IPS-20b (cell line): ENCODE measurements around the gene LRRC37B.

ENCODE experiments used
- H3K27ac ChIP-seq: one replicate; pipeline ENCODE4 v1.5.1; 2013; ENCODE audit warnings: low read length
- H3K27me3 ChIP-seq: 2 replicates; pipeline ENCODE4 v1.6.1; 2013; ENCODE audit warnings: mild to moderate bottlenecking, low read length, inconsistent platforms; ENCODE audit not compliant: insufficient read depth
- H3K36me3 ChIP-seq: 2 replicates; pipeline ENCODE4 v1.6.1; 2013; ENCODE audit warnings: low read depth, mild to moderate bottlenecking, inconsistent platforms, low read length, moderate library complexity; ENCODE audit not compliant: insufficient read depth
- H3K4me1 ChIP-seq: 2 replicates; pipeline ENCODE4 v1.6.1; 2013; ENCODE audit warnings: mild to moderate bottlenecking, control low read depth, inconsistent platforms, low read length, moderate library complexity; ENCODE audit not compliant: insufficient read depth
- H3K4me3 ChIP-seq: 2 replicates; pipeline ENCODE4 v1.5.1; 2013; ENCODE audit warnings: mild to moderate bottlenecking, low read length, inconsistent platforms
- H3K9ac ChIP-seq: 2 replicates; pipeline ENCODE4 v1.6.1; 2013; ENCODE audit warnings: low read depth, mild to moderate bottlenecking, inconsistent platforms, low read length, moderate library complexity
- H3K9me3 ChIP-seq: 2 replicates; pipeline ENCODE4 v1.6.1; 2013; ENCODE audit warnings: mild to moderate bottlenecking, low read depth, low read length, inconsistent platforms; ENCODE audit not compliant: insufficient read depth

LRRC37B gene

GRCh38 chr17:32102172-32102571, 95.0 kb downstream of the LRRC37B start:
- Histone ChIP-seq H3K27me3 (no peaks in the 10 kb centered on the region), H3K4me3 (no peak overlapping the region), H3K9ac (no peak overlapping the region), H3K4me1 (peaks cover 6% of the 10 kb centered on the region; the same call in 1 of the 2 replicates), H3K9me3 (no peaks in the 10 kb centered on the region), H3K36me3 (no peaks in the 10 kb centered on the region), H3K27ac (no peak overlapping the region)

- H3K9ac ChIP-seq = no peak overlapping the region
- no peak overlapping the region for H3K27ac ChIP-seq
- no peaks in the 10 kb centered on the region for H3K9me3 ChIP-seq
- no peak overlapping the region for H3K4me3 ChIP-seq
- H3K36me3 ChIP-seq = no peaks in the 10 kb centered on the region
- peaks cover 6% of the 10 kb centered on the region; the same call in 1 of the 2 replicates for H3K4me1 ChIP-seq
- no peaks in the 10 kb centered on the region for H3K27me3 ChIP-seq
Measured at GRCh38 chr17:32102646-32103186, 95.5 kb downstream of the LRRC37B start.
